Activated T-cell treated with anti-CD3 and anti-CD28 coated beads, Interleukin-2, amount 50 U/mL, for 4 hours (primary cell): ENCODE measurements around the gene ZFP36. TPM values are rescaled to one million over a fixed set of nuclear protein-coding genes. Genes with fewer than 3 reads are reported as not detected.

Experiments
- ATAC-seq, 2 donors: fragments of 200-7000 bp; cut with Tn5 transposase; one replicate each; pipeline ENCODE4 v1.10.0; 2021
- DNase-seq: peaks from one replicate; pipeline ENCODE4 v3.0.0-alpha.2; 2020
- H3K27me3 Mint-ChIP-seq: one replicate; pipeline ENCODE4 v1.8.0; 2021; ENCODE audit warnings: low read depth, mixed read lengths
- H3K36me3 Mint-ChIP-seq: one replicate; pipeline ENCODE4 v1.8.0; 2022; ENCODE audit warnings: mixed read lengths; ENCODE audit not compliant: insufficient read depth
- H3K4me1 Mint-ChIP-seq: one replicate; pipeline ENCODE4 v1.8.0; 2021; ENCODE audit warnings: low read depth, mixed read lengths
- H3K4me3 Mint-ChIP-seq: one replicate; pipeline ENCODE4 v1.8.0; 2021; ENCODE audit warnings: mild to moderate bottlenecking, moderate library complexity, mixed read lengths
- H3K9me3 Mint-ChIP-seq: one replicate; pipeline ENCODE4 v1.8.0; 2021; ENCODE audit warnings: mixed read lengths
- total RNA-seq, 3 donors: library from RNA; stranded (reverse); gene quantifications; one replicate each; pipeline ENCODE4 v1.2.1, GENCODE V29; 2021

The ZFP36 gene
- total RNA-seq, 3 donors from 2014 or later: 39.5 to 50.8 (median 43.7) TPM

- H3K9me3 Mint-ChIP-seq: no peaks in the 10 kb centered on the region
- peaks cover 30% of the 10 kb centered on the region for H3K36me3 Mint-ChIP-seq
- DNase-seq: peak; percentile 42
- peaks cover 37% of the 10 kb centered on the region for H3K4me1 Mint-ChIP-seq
- no peaks in the 10 kb centered on the region for H3K27me3 Mint-ChIP-seq
- ATAC-seq: peak; percentile 66 to 71
- H3K4me3 Mint-ChIP-seq: peak overlapping the region; percentile 45
Observed at GRCh38 chr19:39430675-39431593, 24.3 kb downstream of the ZFP36 start.

- Mint-ChIP-seq H3K27me3 (no peaks in the 10 kb centered on the region), H3K4me1 (peaks cover 46% of the 10 kb centered on the region), H3K4me3 (peak overlapping the region; percentile 55), H3K9me3 (no peaks in the 10 kb centered on the region), H3K36me3 (peaks cover 30% of the 10 kb centered on the region)
- DNase-seq (no peak), ATAC-seq (no peak)
Observed at GRCh38 chr19:39432677-39433025, 26.0 kb downstream of the ZFP36 start.

- H3K4me1 Mint-ChIP-seq: peaks cover 46% of the 10 kb centered on the region
- ATAC-seq: no peak
- peak overlapping the region; percentile 100 for H3K4me3 Mint-ChIP-seq
- DNase-seq: no peak
- no peaks in the 10 kb centered on the region for H3K9me3 Mint-ChIP-seq
- H3K27me3 Mint-ChIP-seq: no peaks in the 10 kb centered on the region
- H3K36me3 Mint-ChIP-seq: peaks cover 30% of the 10 kb centered on the region
Observed at GRCh38 chr19:39433480-39434079, 26.9 kb downstream of the ZFP36 start.

- Mint-ChIP-seq H3K36me3 (peaks cover 30% of the 10 kb centered on the region), H3K9me3 (no peaks in the 10 kb centered on the region), H3K4me1 (peaks cover 46% of the 10 kb centered on the region), H3K4me3 (peak overlapping the region; percentile 100), H3K27me3 (no peaks in the 10 kb centered on the region)
- DNase-seq (no peak), ATAC-seq (no peak)
Observed at GRCh38 chr19:39434123-39435076, 27.8 kb downstream of the ZFP36 start.

- peaks cover 30% of the 10 kb centered on the region for H3K36me3 Mint-ChIP-seq
Observed at GRCh38 chr19:39435499-39436349, 29.1 kb downstream of the ZFP36 start, which contains the start of gene RPS16. RPS16 (minus strand) TSS chr19:39435949; CDS start chr19:39435895, 54 bp downstream.

GRCh38 chr19:39436350-39436716 is 29.7 kb downstream of the ZFP36 start:
- Mint-ChIP-seq H3K4me3 (peak overlapping the region; percentile 100), H3K36me3 (peaks cover 28% of the 10 kb centered on the region), H3K9me3 (no peaks in the 10 kb centered on the region), H3K27me3 (no peaks in the 10 kb centered on the region), H3K4me1 (peaks cover 35% of the 10 kb centered on the region)
- DNase-seq (no peak), ATAC-seq (no peak)

More at GRCh38 chr19:39435499-39436349, 29.1 kb downstream of the ZFP36 start, which contains the start of gene RPS16:
- Mint-ChIP-seq H3K4me1 (peaks cover 41% of the 10 kb centered on the region), H3K27me3 (no peaks in the 10 kb centered on the region), H3K4me3 (peak within 1 kb of the TSS; percentile 100), H3K9me3 (no peaks in the 10 kb centered on the region)
- peak; percentile 91 to 94 for ATAC-seq
- DNase-seq: peak; percentile 99

- H3K9me3 Mint-ChIP-seq: no peaks in the 10 kb centered on the region
- peaks cover 21% of the 10 kb centered on the region for H3K36me3 Mint-ChIP-seq
- DNase-seq: no peak
- peaks cover 23% of the 10 kb centered on the region for H3K4me1 Mint-ChIP-seq
- no peak for ATAC-seq
- H3K4me3 Mint-ChIP-seq: no peak overlapping the region
- H3K27me3 Mint-ChIP-seq: no peaks in the 10 kb centered on the region
Observed at GRCh38 chr19:39438270-39438934, 31.8 kb downstream of the ZFP36 start.

- Mint-ChIP-seq H3K4me1 (peaks cover 43% of the 10 kb centered on the region), H3K36me3 (peaks cover 22% of the 10 kb centered on the region)
Observed at GRCh38 chr19:39444598-39445195, 38.0 kb downstream of the ZFP36 start.

GRCh38 chr19:39445196-39446111 is 38.8 kb downstream of the ZFP36 start, which contains the start of gene SUPT5H:
SUPT5H (plus strand) TSS chr19:39445582; CDS start chr19:39445891, 309 bp downstream.
- no peaks in the 10 kb centered on the region for H3K27me3 Mint-ChIP-seq
- no peaks in the 10 kb centered on the region for H3K9me3 Mint-ChIP-seq
- peaks cover 51% of the 10 kb centered on the region for H3K4me1 Mint-ChIP-seq
- H3K4me3 Mint-ChIP-seq: peak within 1 kb of the TSS; percentile 98
- ATAC-seq (peak; percentile 94 to 95), DNase-seq (peak; percentile 97)
- H3K36me3 Mint-ChIP-seq: peaks cover 23% of the 10 kb centered on the region

More at GRCh38 chr19:39444598-39445195, 38.0 kb downstream of the ZFP36 start:
- ATAC-seq: no peak
- Mint-ChIP-seq H3K27me3 (no peaks in the 10 kb centered on the region), H3K4me3 (peak overlapping the region; percentile 98), H3K9me3 (no peaks in the 10 kb centered on the region)
- DNase-seq: no peak

- peaks cover 56% of the 10 kb centered on the region for H3K4me1 Mint-ChIP-seq
- no peak for DNase-seq
Observed at GRCh38 chr19:39446365-39447084, 39.9 kb downstream of the ZFP36 start.

GRCh38 chr19:39448271-39448670 is 41.6 kb downstream of the ZFP36 start:
- Mint-ChIP-seq H3K4me3 (peak overlapping the region; percentile 98), H3K27me3 (no peaks in the 10 kb centered on the region), H3K9me3 (no peaks in the 10 kb centered on the region), H3K36me3 (peaks cover 40% of the 10 kb centered on the region), H3K4me1 (peaks cover 71% of the 10 kb centered on the region)
- DNase-seq (no peak), ATAC-seq (no peak)

More at GRCh38 chr19:39446365-39447084, 39.9 kb downstream of the ZFP36 start:
- no peak for ATAC-seq
- Mint-ChIP-seq H3K9me3 (no peaks in the 10 kb centered on the region), H3K4me3 (peak overlapping the region; percentile 98), H3K27me3 (no peaks in the 10 kb centered on the region), H3K36me3 (peaks cover 26% of the 10 kb centered on the region)
